Neuron (in vitro differentiated cells): ENCODE measurements around the gene NAP1L5.

Experiments
- H2AFZ ChIP-seq: one replicate; pipeline ENCODE4 v1.6.1; 2013; ENCODE audit warnings: low read depth, mild to moderate bottlenecking, inconsistent platforms, low read length, moderate library complexity
- H3K27me3 ChIP-seq: one replicate; pipeline ENCODE4 v1.6.1; 2013; ENCODE audit warnings: low read length; ENCODE audit not compliant: insufficient read depth
- H3K36me3 ChIP-seq: one replicate; pipeline ENCODE4 v1.6.1; 2013; ENCODE audit warnings: low read length; ENCODE audit not compliant: insufficient read depth
- H3K4me1 ChIP-seq: one replicate; pipeline ENCODE4 v1.6.1; 2013; ENCODE audit warnings: low read length; ENCODE audit not compliant: insufficient read depth
- H3K4me3 ChIP-seq: 2 replicates; pipeline ENCODE4 v1.5.1; 2013; ENCODE audit warnings: mild to moderate bottlenecking, low read length, moderate library complexity
- H3K9me3 ChIP-seq: one replicate; pipeline ENCODE4 v1.6.1; 2013; ENCODE audit warnings: low read length

The NAP1L5 gene

DNA sequence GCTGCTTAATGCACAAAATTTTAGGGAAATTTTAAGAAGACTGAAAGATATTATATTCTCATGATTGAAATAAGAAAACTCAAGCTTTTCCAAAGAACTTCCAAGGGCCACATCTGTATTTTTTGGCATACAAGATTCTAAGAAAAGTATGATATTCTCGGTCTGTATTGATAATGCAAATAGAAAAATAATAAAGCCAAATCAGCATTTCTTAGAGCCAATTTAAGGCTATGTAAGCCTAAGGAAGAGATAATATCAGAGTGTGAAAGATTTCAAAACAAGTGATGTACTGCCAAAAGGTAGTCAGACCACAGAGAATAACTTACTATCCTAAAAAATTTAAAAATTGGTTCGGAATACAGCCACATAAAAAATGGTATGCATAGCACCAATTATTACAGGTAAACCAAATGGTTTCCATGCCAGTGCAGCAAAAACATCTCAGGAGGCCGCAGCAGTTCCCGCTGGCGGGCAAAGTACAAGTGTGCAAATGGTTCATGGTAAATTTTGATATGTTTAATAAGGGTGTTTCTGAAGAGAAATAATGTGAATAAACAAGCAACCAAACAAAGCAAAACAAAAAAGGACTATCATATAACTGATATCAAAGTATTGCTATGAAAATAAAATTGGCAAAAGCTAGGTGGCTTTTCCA lies 35.2 kb upstream of the NAP1L5 start:
- Histone ChIP-seq H3K9me3 (no peaks in the 10 kb centered on the region), H3K36me3 (peaks cover 18% of the 10 kb centered on the region), H3K27me3 (no peaks in the 10 kb centered on the region), H2AFZ (no peak overlapping the region), H3K4me3 (no peak overlapping the region), H3K4me1 (no peaks in the 10 kb centered on the region)

DNA sequence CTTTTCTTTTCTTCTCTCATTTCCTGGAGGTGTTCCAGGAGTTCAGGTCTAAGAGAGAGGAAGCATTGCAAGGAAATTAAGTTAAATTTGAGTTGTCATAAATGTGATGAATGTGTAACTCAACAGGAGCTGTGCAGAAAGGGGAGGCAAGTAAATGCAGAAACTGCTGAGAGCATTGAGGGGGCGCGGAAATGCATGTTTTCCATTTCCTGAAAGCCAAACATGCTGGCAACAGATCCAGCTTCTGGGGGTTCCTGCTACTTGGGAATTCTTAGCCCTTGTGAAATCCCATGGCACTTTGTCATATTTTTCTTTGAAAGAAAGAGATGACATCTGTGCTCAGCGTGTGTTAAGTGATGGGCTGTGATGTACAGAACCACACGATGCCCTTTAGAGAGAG lies 33.8 kb upstream of the NAP1L5 start:
- no peak overlapping the region for H2AFZ ChIP-seq
- peaks cover 27% of the 10 kb centered on the region for H3K36me3 ChIP-seq
- H3K9me3 ChIP-seq = no peaks in the 10 kb centered on the region
- H3K27me3 ChIP-seq = no peaks in the 10 kb centered on the region
- no peak overlapping the region for H3K4me3 ChIP-seq
- H3K4me1 ChIP-seq = no peaks in the 10 kb centered on the region

DNA sequence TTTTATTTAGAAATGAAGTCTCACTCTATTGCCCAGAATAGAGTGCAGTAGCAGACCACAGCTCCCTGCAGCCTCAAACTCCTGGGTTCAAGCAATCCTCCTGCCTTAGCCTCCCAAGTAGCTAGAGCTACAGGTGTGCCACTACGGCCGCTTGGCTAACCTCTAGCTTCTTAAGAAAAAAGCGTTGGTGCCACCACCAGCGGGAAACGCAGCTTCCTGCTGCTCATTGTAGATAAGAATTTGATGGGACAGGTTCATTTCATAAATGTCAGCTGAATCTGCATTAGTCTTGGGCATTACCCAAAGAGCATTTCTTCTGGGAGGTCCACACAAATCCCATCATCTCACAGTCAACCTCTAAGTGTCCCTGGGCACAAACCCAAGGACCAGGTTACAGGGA lies 33.2 kb upstream of the NAP1L5 start:
- H3K36me3 ChIP-seq = peaks cover 30% of the 10 kb centered on the region

DNA sequence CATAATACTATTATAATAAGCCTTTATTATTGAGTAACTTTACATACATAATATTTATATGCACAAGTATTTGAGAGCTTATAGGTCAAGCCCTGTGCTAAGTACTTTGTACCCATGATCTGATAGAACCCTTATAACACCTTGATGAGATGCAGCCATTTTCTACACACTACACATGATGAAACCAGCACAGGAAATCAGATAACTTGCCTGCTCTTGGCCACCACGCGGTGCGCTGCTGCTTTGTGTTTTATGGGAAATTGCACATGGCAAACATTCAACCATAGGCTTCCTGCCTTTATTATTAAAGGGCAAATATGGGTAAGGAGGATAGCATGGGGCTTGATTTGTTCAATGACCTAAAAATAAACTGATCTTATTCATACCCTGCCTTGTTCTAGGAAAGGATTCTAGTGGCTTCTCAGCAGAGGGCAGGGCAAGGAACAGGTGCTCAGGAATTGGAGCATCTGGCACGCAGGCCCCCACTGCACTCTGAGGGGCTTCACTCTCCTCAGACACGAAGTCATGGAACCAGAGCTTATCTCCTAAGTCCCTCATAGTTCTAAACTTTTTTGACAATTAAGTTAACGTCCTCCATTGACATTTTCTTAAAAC lies 31.6 kb upstream of the NAP1L5 start:
- no peak overlapping the region for H3K4me3 ChIP-seq
- H3K27me3 ChIP-seq = no peaks in the 10 kb centered on the region
- no peaks in the 10 kb centered on the region for H3K9me3 ChIP-seq
- H2AFZ ChIP-seq = no peak overlapping the region
- peaks cover 31% of the 10 kb centered on the region for H3K36me3 ChIP-seq
- H3K4me1 ChIP-seq = no peaks in the 10 kb centered on the region

More for the DNA sequence above, 33.2 kb upstream of the NAP1L5 start:
- no peak overlapping the region for H3K4me3 ChIP-seq
- no peak overlapping the region for H2AFZ ChIP-seq
- no peaks in the 10 kb centered on the region for H3K27me3 ChIP-seq
- no peaks in the 10 kb centered on the region for H3K4me1 ChIP-seq
- no peaks in the 10 kb centered on the region for H3K9me3 ChIP-seq

DNA sequence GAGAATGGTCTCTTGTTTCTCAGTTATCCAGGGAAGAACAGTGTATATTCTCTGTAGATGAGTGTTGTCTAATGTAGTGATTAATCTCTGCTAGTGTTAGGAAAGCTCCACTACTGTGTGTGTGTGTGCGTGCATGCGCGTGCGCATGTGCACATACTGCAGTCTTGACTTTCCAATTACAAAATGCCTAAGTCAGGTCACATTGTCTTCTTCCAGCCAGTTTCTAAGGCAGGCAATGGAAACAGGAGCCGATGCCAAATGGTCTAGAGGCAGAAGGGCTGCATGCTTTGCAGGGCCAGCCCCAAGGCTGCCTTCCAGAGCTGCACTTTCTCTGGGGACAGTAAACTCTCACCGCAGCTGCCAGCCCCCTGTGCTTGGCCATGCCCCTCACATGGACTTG lies 30.5 kb upstream of the NAP1L5 start:
- Histone ChIP-seq H2AFZ (no peak overlapping the region), H3K4me1 (no peaks in the 10 kb centered on the region), H3K4me3 (no peak overlapping the region), H3K27me3 (no peaks in the 10 kb centered on the region), H3K36me3 (peaks cover 36% of the 10 kb centered on the region), H3K9me3 (no peaks in the 10 kb centered on the region)

DNA sequence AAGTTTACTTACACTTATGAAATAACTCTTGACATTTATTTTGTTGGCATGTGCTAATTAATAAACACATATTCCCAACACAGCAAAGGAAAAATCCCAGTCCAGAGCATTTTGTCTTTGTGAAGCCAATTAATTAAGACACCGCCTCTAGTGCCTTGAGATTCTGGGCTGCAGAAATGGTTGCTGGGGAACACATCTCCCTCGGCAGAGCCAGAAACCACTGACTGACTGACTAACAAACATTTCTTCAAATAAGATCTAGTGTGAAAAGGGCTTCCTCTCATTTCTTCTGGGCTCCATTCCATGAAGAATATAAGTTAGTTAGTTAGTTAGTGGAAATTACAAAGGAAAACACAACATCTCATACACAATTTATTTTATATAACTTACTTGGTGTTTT lies 28.4 kb upstream of the NAP1L5 start:
- Histone ChIP-seq H3K36me3 (peaks cover 31% of the 10 kb centered on the region), H3K27me3 (no peaks in the 10 kb centered on the region), H3K4me1 (no peaks in the 10 kb centered on the region), H3K9me3 (no peaks in the 10 kb centered on the region), H3K4me3 (no peak overlapping the region), H2AFZ (no peak overlapping the region)

DNA sequence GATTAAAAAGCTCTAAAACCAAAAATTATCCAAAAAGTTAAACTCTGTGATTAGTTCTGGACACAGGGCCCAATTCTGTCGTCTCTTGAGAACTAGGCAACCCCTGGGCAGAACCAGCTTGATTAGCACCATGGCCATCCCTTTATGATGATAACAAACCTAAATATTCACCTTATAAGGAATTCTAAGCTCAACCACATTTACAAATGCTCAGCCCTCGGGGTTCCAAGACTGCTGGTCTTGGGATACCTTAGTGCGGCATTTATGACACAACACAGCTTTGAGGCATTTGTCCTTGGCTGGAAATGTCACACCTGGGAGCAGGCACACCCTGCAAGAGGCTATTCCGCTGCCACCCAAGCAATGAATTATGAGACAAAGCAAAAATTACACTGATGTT lies 27.5 kb upstream of the NAP1L5 start:
- Histone ChIP-seq H3K4me3 (no peak overlapping the region), H3K36me3 (peaks cover 31% of the 10 kb centered on the region), H3K27me3 (no peaks in the 10 kb centered on the region), H3K4me1 (no peaks in the 10 kb centered on the region), H3K9me3 (no peaks in the 10 kb centered on the region), H2AFZ (no peak overlapping the region)

DNA sequence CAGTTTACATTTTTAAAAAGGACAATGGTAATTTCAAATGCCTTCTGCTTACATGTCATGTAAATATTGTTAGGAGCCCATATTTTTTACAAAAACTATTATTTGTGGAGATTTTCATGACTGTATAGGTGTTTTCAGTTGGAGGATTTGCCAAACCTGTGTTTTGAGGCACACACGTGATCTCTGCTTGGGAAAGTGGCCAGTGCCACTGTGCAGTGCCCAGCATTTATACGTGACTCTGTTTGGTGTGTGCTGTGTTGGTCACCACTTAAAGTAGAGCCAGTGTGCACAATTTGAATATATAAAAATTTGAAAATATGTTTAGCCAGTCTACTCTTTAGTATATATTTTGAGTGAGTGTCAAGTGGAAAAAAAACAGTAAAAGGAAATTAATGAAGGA lies 26.8 kb upstream of the NAP1L5 start:
- Histone ChIP-seq H3K4me1 (no peaks in the 10 kb centered on the region), H3K9me3 (no peaks in the 10 kb centered on the region), H3K4me3 (no peak overlapping the region), H2AFZ (no peak overlapping the region), H3K36me3 (peaks cover 31% of the 10 kb centered on the region), H3K27me3 (no peaks in the 10 kb centered on the region)

DNA sequence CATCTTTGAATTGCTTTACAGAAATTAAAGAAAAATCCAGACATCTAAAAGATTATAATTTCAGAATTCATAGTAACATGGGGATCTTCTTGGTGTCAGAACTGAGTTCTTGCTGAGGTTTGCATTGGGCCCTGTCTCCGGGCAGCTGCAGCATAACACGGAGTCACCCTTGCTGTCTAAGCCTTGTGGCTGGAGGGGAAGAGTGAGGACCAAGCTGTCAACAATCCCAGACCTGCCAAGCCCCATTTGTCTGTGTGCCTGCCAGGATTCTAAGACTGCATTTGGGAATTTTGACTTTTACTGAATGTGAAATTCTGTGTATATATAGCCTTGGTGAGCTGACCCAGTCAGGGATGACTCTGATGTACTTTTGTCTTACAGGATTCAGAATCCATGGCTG lies 25.2 kb upstream of the NAP1L5 start:
- Histone ChIP-seq H3K27me3 (no peaks in the 10 kb centered on the region), H3K4me3 (no peak overlapping the region), H2AFZ (no peak overlapping the region), H3K4me1 (no peaks in the 10 kb centered on the region), H3K9me3 (peaks cover 7% of the 10 kb centered on the region), H3K36me3 (peaks cover 20% of the 10 kb centered on the region)

DNA sequence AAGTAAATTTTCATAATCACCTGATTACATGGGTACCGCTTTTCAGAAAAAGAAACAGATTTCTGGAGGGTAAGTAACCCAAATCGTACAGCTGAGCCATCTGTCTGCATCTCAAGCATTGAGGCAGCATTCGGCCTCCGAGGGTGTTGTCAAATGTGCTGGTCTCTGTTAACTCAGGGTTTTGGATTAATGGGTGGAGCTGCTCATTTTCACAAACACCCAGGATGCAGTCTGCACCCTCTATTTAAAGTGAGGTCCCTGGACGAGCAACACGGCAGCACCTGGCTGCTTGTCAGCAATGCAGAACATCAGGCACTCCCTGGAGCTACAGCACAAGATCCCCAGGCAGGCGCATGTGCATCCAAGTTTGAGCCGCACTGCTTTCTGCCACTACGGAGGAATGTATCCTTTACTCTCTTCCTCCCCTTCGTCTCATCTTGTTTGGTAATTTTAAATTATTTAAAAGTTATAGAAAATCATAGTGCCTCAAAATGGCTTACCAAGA lies 24.7 kb upstream of the NAP1L5 start:
- Histone ChIP-seq H3K9me3 (peaks cover 7% of the 10 kb centered on the region), H2AFZ (no peak overlapping the region), H3K4me1 (no peaks in the 10 kb centered on the region), H3K36me3 (peaks cover 16% of the 10 kb centered on the region), H3K4me3 (no peak overlapping the region), H3K27me3 (no peaks in the 10 kb centered on the region)

DNA sequence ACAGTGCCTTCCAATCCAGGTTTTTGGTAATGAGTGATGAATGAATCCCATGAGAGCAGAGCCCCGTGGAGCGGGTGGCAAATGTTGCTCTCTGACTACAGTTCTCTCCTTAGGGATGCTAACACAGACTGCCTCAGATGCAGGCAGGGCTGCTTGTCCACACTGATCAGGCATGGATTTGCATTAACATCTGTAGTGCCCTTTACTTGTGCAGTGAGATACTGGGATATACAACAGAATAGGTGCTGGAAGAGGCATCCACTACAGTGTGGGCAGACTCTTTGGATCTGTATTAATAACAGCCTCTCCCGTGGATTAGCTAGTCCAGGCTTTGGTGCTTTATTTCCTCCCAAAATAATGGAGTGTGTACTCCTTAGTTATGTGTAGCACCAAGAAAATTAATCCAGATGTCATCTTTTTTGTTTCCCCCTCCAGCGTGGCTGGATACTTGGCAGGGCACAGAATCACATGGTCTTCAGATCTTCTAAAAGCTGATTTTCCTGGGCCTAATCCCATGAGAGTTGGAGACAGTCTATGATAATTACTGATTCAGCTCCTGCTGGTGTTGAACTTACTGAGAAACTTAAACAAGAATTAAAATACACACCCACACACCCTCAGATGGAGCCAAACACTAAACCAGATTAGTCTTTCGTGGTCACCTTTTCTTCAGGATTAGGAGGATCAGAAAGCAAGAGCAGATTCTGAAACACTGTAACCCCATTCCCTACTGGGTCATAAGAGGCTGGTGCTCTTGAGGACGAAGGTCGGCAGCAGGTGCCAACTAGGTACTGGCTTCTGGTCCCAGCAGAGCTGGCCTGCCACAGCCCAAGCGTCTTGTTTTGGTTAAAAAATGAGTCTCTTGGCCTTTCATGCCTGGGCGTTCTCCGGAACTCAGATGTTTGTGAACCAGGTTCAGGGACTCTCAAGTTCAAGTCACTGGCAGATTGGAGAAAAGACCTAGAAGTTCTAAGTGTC lies 23.1 kb upstream of the NAP1L5 start:
- H3K4me1 ChIP-seq = no peaks in the 10 kb centered on the region
- peaks cover 5% of the 10 kb centered on the region for H3K36me3 ChIP-seq
- H3K4me3 ChIP-seq = no peak overlapping the region
- H3K9me3 ChIP-seq = peaks cover 10% of the 10 kb centered on the region
- no peak overlapping the region for H2AFZ ChIP-seq
- H3K27me3 ChIP-seq = no peaks in the 10 kb centered on the region

DNA sequence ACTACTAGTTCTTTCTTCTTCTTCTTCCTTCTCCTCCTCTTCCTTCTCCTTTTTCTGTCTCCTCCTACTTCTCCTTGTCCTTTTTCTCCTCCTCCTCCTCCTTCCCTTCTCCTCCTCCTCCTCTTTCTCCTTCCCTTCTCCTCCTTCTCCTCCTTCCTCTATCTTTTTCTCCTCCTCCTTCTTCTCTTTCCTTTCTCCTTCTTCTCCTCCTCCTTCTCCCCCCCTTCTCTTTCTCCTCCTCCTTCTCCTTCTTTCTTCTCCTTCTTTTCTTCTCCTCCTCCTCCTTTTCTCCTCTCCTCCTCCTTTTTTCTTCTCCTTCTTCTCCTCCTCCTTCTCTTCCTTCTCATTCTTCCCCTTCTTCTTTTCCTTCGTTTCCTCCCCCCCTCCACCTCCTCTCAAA lies 21.8 kb upstream of the NAP1L5 start:
- Histone ChIP-seq H3K4me1 (no peaks in the 10 kb centered on the region), H3K9me3 (peaks cover 10% of the 10 kb centered on the region), H3K27me3 (no peaks in the 10 kb centered on the region), H2AFZ (no peak overlapping the region), H3K36me3 (peaks cover 5% of the 10 kb centered on the region), H3K4me3 (no peak overlapping the region)

DNA sequence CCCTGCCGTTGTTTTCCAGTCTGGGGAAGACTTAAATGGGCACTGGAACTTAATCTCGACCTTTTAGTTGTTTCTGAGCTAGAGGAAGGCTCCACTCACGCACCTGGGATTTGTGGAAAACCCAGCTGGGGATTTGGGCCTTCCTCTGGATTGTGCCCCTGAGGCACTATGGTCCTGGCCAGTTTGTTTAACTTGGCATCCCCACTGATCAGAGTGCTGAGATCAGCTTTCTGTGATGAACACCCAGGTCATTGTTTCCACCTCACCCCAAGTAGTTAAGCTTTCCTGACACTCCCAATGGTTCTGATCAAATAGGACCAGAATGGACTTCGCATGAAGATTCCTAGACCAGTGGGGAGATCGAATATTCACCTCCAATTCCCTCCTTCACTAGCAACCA lies 20.5 kb upstream of the NAP1L5 start:
- Histone ChIP-seq H3K4me1 (no peaks in the 10 kb centered on the region), H3K27me3 (no peaks in the 10 kb centered on the region)

More for the DNA sequence above, 20.5 kb upstream of the NAP1L5 start:
- Histone ChIP-seq H3K4me3 (no peak overlapping the region), H2AFZ (no peak overlapping the region), H3K36me3 (no peaks in the 10 kb centered on the region), H3K9me3 (peaks cover 10% of the 10 kb centered on the region)
